Common myeloid progenitor, CD34-positive (primary cell): ENCODE results near the gene HOXC9.

Experiments used
- CTCF ChIA-PET: fragments of 350-600 bp; sonication (Branson Sonifier 250); formaldehyde crosslinking; loops from one replicate; lab custom pipeline; 2021; ENCODE audit warnings: antibody characterized with exemption; lab: Charles Lee
- POLR2A ChIA-PET: fragments of 350-600 bp; sonication (Branson Sonifier 250); formaldehyde crosslinking; loops from one replicate; lab custom pipeline; 2021; ENCODE audit warnings: antibody characterized with exemption; lab: Charles Lee
- DNase-seq, 3 donors: peaks; one replicate each; pipeline versions ENCODE4 v3.0.0 to v3.0.0-alpha.2; 2013
- H3K27ac ChIP-seq, 2 experiments: 1 replicate in 1 of 2; 2 replicates in 1 of 2; pipeline ENCODE4 v1.7.0; 2013; ENCODE audit warnings: inconsistent platforms in 2 of 2, low read length in 2 of 2, mild to moderate bottlenecking in 2 of 2, low read depth in 1 of 2, moderate library complexity in 1 of 2; ENCODE audit not compliant: severe bottlenecking in 2 of 2, insufficient read depth in 1 of 2, poor library complexity in 1 of 2
- H3K27me3 ChIP-seq, 5 experiments: replicated peaks in 2 of 5; 1 replicate in 3 of 5; 2 replicates in 2 of 5; pipeline versions ENCODE4 v1.6.1 to v1.7.0; 2013; ENCODE audit warnings: low read length in 4 of 5, mild to moderate bottlenecking in 2 of 5, moderate library complexity in 2 of 5, inconsistent platforms in 1 of 5; ENCODE audit not compliant: insufficient read depth in 5 of 5, control insufficient read depth in 4 of 5
- H3K36me3 ChIP-seq, 4 experiments: 1 replicate in 2 of 4; 2 replicates in 2 of 4; pipeline versions ENCODE4 v1.6.1 to v1.7.0; 2013; ENCODE audit warnings: low read length in 3 of 4, control low read depth in 1 of 4, mild to moderate bottlenecking in 1 of 4; ENCODE audit not compliant: control insufficient read depth in 4 of 4, insufficient read depth in 4 of 4
- H3K4me1 ChIP-seq, 4 experiments: 1 replicate in 3 of 4; 2 replicates in 1 of 4; pipeline versions ENCODE4 v1.6.1 to v1.7.1; 2013; ENCODE audit warnings: low read length in 3 of 4, mild to moderate bottlenecking in 3 of 4, control low read depth in 1 of 4, inconsistent platforms in 1 of 4, moderate library complexity in 1 of 4; ENCODE audit not compliant: control insufficient read depth in 4 of 4, insufficient read depth in 4 of 4; ENCODE audit errors: control extremely low read depth in 1 of 4
- H3K4me3 ChIP-seq, 7 experiments: 1 replicate in 4 of 7; 2 replicates in 3 of 7; pipeline versions ENCODE4 v1.5.1 to v1.7.0; 2013; ENCODE audit warnings: mild to moderate bottlenecking in 7 of 7, low read length in 6 of 7, moderate library complexity in 6 of 7, inconsistent platforms in 2 of 7, low read depth in 2 of 7, control low read depth in 1 of 7; ENCODE audit not compliant: insufficient read depth in 4 of 7, control insufficient read depth in 1 of 7; ENCODE audit errors: extremely low read depth in 1 of 7
- H3K9me3 ChIP-seq, 5 experiments: 1 replicate in 4 of 5; 2 replicates in 1 of 5; pipeline versions ENCODE4 v1.6.1 to v1.7.1; 2013; ENCODE audit warnings: low read length in 4 of 5, mild to moderate bottlenecking in 2 of 5, inconsistent platforms in 1 of 5, low read depth in 1 of 5, moderate library complexity in 1 of 5; ENCODE audit not compliant: control insufficient read depth in 4 of 5, insufficient read depth in 2 of 5; ENCODE audit errors: control extremely low read depth in 1 of 5
- WGBS: methylation state at CpG from one replicate; pipeline ENCODE4 v1.1.5; 2013; ENCODE audit not compliant: insufficient coverage; 5-methylcytosine and 5-hydroxymethylcytosine counted together

Gene HOXC9

GRCh38 chr12:54001283-54002187 is 1.6 kb downstream of the HOXC9 start:
- POLR2A ChIA-PET = no interaction called here
- DNase-seq = no peak
- CTCF ChIA-PET = interaction anchor here (0.8 to 7.5 kb wide), 8 partner anchors 10 to 215 kb away, joined by 3 to 101 read pairs (median 6); partner anchors contain the start of gene HOXC10
- no peak overlapping the region for H3K4me3 ChIP-seq
- no peaks in the 10 kb centered on the region for H3K36me3 ChIP-seq
- H3K4me1 ChIP-seq = peaks cover 0 to 17% (median 10%) of the 10 kb centered on the region in 4 experiments
- H3K27ac ChIP-seq = no peak overlapping the region
- H3K27me3 ChIP-seq = peaks cover 3 to 100% (median 58%) of the 10 kb centered on the region in 5 experiments
- 33% methylated on average over 7 of the region's 8 CpGs for WGBS
- H3K9me3 ChIP-seq = no peaks in the 10 kb centered on the region

DNA sequence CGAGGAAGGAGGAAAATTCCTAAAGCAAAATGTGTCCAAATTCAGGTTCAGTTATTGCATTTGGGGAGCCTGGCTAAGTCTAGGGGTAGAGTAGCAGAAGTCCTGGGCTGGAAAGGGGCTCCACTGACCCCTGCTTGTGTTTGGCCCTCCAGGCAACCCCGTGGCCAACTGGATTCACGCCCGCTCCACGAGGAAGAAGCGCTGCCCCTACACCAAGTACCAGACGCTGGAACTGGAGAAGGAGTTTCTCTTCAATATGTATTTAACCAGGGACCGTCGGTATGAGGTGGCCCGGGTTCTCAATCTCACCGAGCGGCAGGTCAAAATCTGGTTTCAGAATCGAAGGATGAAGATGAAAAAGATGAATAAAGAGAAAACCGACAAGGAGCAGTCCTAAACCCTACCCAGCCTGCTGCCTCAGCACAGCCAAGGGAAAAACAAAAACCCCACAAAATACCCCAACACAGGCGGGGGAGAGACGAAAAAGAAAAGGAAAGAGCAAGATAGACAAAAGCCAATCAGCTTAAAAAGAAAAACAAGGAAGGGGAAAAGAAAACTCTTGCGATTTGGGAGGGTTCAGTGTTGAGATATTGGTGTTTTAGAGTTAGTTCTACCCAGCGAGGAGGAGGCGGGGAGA is 2.4 kb downstream of the HOXC9 start:
- Histone ChIP-seq H3K4me1 (peaks cover 0 to 19% (median 11%) of the 10 kb centered on the region in 4 experiments), H3K4me3 (no peak overlapping the region), H3K36me3 (no peaks in the 10 kb centered on the region), H3K27ac (no peak overlapping the region), H3K27me3 (peaks cover 6 to 100% (median 60%) of the 10 kb centered on the region in 5 experiments), H3K9me3 (no peaks in the 10 kb centered on the region)
- no peak for DNase-seq
- ChIA-PET POLR2A (no interaction called here), CTCF (interaction anchor here (0.9 to 7.5 kb wide), 8 partner anchors 11 to 205 kb away, joined by 3 to 101 read pairs (median 4); partner anchors contain the start of gene HOXC10)
- 38% methylated on average over 11 of the region's 19 CpGs for WGBS

DNA sequence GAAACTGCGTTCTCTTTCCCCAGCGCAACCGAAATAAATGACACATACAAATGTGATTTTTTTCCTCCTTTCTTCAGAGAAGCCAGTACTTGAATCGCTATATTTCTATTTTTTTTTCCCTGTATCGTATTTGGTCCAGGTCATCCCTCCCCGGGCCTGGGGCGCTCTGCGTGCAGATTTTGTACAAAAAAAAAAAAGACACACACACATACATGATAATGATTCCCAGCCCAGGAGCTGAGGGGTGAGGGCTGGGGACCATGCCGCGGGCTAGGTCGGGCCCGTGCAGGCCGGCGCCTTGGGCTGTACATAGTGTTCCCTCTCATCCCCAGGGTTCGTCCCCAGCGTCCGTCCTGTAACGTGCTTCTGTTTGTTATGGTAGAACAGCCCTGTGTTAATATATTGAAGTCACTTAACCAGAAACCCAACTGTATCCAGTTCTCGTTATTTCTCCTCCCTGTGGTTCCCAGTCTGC is 3.0 kb downstream of the HOXC9 start:
- peaks cover 0 to 19% (median 11%) of the 10 kb centered on the region in 4 experiments for H3K4me1 ChIP-seq
- no peaks in the 10 kb centered on the region for H3K9me3 ChIP-seq
- POLR2A ChIA-PET = no interaction called here
- CTCF ChIA-PET = interaction anchor here (1.0 to 7.5 kb wide), 8 partner anchors 12 to 205 kb away, joined by 3 to 101 read pairs (median 4); partner anchors contain the start of gene HOXC10
- no peak for DNase-seq
- H3K36me3 ChIP-seq = no peaks in the 10 kb centered on the region
- no peak overlapping the region for H3K27ac ChIP-seq
- H3K27me3 ChIP-seq = peaks cover 12 to 100% (median 66%) of the 10 kb centered on the region in 5 experiments
- no peak overlapping the region for H3K4me3 ChIP-seq
- WGBS = 23% methylated on average over 9 of the region's 19 CpGs

DNA sequence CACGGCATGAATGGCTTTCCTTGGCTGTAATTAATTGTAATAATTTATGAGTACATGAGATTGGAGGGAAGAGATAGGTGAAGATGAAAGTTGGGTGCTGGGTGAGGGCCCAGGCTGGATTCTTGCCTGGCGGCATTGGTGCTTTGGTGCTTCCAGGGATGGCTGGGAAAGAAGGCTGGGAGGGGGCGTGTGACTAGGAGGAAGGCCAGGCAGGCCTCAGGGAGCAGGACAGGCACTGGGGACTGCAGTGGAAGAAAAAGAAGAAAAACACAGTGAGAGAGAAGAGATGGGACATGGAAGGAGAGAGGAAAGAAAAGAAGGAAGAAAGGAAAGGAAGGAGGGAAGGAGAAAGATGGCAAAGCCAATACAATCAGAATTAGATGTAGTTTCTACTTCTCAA is 3.7 kb downstream of the HOXC9 start:
- Histone ChIP-seq H3K9me3 (no peaks in the 10 kb centered on the region), H3K4me1 (peaks cover 0 to 19% (median 11%) of the 10 kb centered on the region in 4 experiments), H3K27me3 (peaks cover 12 to 100% (median 64%) of the 10 kb centered on the region in 5 experiments), H3K4me3 (no peak overlapping the region), H3K36me3 (no peaks in the 10 kb centered on the region), H3K27ac (no peak overlapping the region)
- WGBS = 50% methylated on average over 3 of the region's 3 CpGs
- CTCF ChIA-PET = interaction anchor here (0.7 to 6.7 kb wide), 12 partner anchors 12 to 211 kb away, joined by 3 to 101 read pairs (median 4); partner anchors contain the start of gene HOXC12
- POLR2A ChIA-PET = no interaction called here
- no peak for DNase-seq

- Histone ChIP-seq H3K27me3 (peaks cover 12 to 98% (median 60%) of the 10 kb centered on the region in 5 experiments), H3K4me3 (no peak overlapping the region), H3K27ac (no peak overlapping the region), H3K4me1 (peaks cover 0 to 21% (median 11%) of the 10 kb centered on the region in 4 experiments), H3K9me3 (no peaks in the 10 kb centered on the region), H3K36me3 (no peaks in the 10 kb centered on the region)
- POLR2A ChIA-PET = no interaction called here
- DNase-seq = peak in 1 of 3 donors; percentile 44
- CTCF ChIA-PET = interaction anchor here (0.7 to 6.7 kb wide), 11 partner anchors 13 to 211 kb away, joined by 3 to 101 read pairs (median 5); partner anchors contain the start of gene HOXC12
- 26% methylated on average over 14 of the region's 20 CpGs for WGBS
Observed at GRCh38 chr12:54004063-54004840, 4.3 kb downstream of the HOXC9 start.

DNA sequence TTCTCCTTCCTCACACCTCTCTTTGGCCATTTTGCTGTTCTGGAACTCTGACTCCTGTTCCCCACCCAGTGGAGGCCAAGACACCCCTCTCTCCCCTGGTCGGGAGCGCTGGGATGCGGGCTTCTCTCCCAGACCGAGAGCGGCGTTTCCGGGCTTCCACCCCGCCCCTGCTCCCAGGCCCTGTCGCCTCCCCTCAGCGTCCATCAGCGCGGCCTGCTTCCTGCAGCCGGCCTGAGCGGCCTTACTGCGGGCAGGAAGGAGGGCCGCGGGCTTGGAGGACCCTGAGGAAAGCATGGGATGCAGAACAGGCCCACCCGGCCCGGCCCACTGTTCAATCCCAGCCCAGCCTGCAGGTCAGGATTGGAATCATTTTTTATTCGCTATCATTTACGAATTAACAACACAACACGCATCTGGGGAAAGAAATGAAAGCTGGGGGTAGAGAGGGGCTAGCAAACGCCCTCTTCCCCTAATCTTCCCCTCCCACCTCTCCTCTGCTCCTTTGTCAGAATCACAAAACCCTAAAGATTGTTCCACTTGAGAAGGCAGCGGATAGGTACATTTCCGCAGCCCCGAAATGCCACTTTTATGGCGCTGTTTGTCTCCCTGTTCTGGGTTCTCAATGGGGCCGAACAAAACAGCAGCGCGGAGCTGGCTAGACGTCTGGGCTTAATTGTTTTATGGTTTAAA is 5.0 kb downstream of the HOXC9 start:
- POLR2A ChIA-PET = no interaction called here
- peaks cover 12 to 98% (median 63%) of the 10 kb centered on the region in 5 experiments for H3K27me3 ChIP-seq
- no peak overlapping the region for H3K27ac ChIP-seq
- H3K36me3 ChIP-seq = no peaks in the 10 kb centered on the region
- H3K4me1 ChIP-seq = peaks cover 0 to 19% (median 10%) of the 10 kb centered on the region in 4 experiments
- 5% methylated on average over 25 of the region's 31 CpGs for WGBS
- no peak overlapping the region for H3K4me3 ChIP-seq
- H3K9me3 ChIP-seq = no peaks in the 10 kb centered on the region
- CTCF ChIA-PET = interaction anchor here (1.0 to 6.7 kb wide), 11 partner anchors 17 to 210 kb away, joined by 3 to 101 read pairs (median 6); partner anchors contain the start of gene HOXC12
- DNase-seq = no peak
